HG03571 (cell line): Measurements from ENCODE around the gene PCDHB8.
"Not testable (repeated sequence)": the region's sequence is repeated elsewhere in the genome, so short reads cannot be mapped to it uniquely, and the experiment has no call there.

Experiments used
- ATAC-seq: cut with Tn5 transposase; IDR thresholded peaks from one replicate; pipeline ENCODE4 v1.9.1; 2021; ENCODE audit not compliant: unreplicated experiment

Gene PCDHB8

GRCh38 chr5:141225421-141225820 lies 47.8 kb downstream of the PCDHB8 start:
- not testable (repeated sequence) for ATAC-seq
